GM12878 (cell line): Measurements from ENCODE around the gene WASF2. TPM values are rescaled to one million over a fixed set of nuclear protein-coding genes. Genes with fewer than 3 reads are reported as not detected.

Experiments used
- BMI1 ChIP-seq: fragments of 450-650 bp; IDR thresholded peaks from 2 replicates; pipeline ENCODE4 v1.6.1; 2016; ENCODE audit warnings: mild to moderate bottlenecking, moderate library complexity, borderline replicate concordance
- CREB1 ChIP-seq: IDR thresholded peaks from 2 replicates; pipeline ENCODE4 v1.6.1; 2012; ENCODE audit warnings: low read depth, mild to moderate bottlenecking, inconsistent platforms
- EP300 ChIP-seq, 2 experiments: fragments of 150-350 bp in 1 of 2; IDR thresholded peaks; 2 replicates each; pipeline ENCODE4 v1.6.1; 2011 to 2012; ENCODE audit warnings: low read depth in 2 of 2, low read length in 2 of 2, borderline replicate concordance in 1 of 2, improper control_type of control experiment in 1 of 2, inconsistent platforms in 1 of 2; ENCODE audit not compliant: control insufficient read depth in 1 of 2
- HDGF ChIP-seq: fragments of 450-650 bp; IDR thresholded peaks from 2 replicates; pipeline ENCODE4 v1.6.1; 2016; ENCODE audit warnings: antibody characterized with exemption
- IKZF1 ChIP-seq: fragments of 450-650 bp; conservative IDR thresholded peaks from 2 replicates; pipeline ENCODE4 v1.6.1; 2017; ENCODE audit warnings: antibody characterized with exemption, mild to moderate bottlenecking
- KAT2A ChIP-seq: conservative IDR thresholded peaks from 2 replicates; pipeline ENCODE4 v1.6.1; 2011; ENCODE audit warnings: low read depth, low read length; ENCODE audit not compliant: control insufficient read depth
- KDM1A ChIP-seq: fragments of 200-600 bp; sonication (generic); IDR thresholded peaks from 2 replicates; pipeline ENCODE4 v1.6.1; 2016; ENCODE audit warnings: borderline replicate concordance
- MTA2 ChIP-seq: fragments of 450-650 bp; IDR thresholded peaks from 2 replicates; pipeline ENCODE4 v1.6.1; 2016; ENCODE audit warnings: low read depth, mild to moderate bottlenecking, moderate library complexity
- MYB ChIP-seq: fragments of 150-350 bp; IDR thresholded peaks from 2 replicates; pipeline ENCODE4 v1.6.1; 2014; ENCODE audit warnings: mild to moderate bottlenecking, low read depth, low read length, borderline replicate concordance
- MYC ChIP-seq: IDR thresholded peaks from 2 replicates; pipeline ENCODE4 v1.6.1; 2011; ENCODE audit warnings: mild to moderate bottlenecking, low read length, moderate library complexity, inconsistent platforms; ENCODE audit not compliant: insufficient read depth, insufficient replicate concordance, insufficient read length, severe bottlenecking
- PML ChIP-seq: IDR thresholded peaks from 2 replicates; pipeline ENCODE4 v1.6.1; 2012; ENCODE audit warnings: low read length, inconsistent platforms
- POLR2A ChIP-seq: IDR thresholded peaks from 2 replicates; pipeline ENCODE4 v1.6.1; 2011; ENCODE audit warnings: low read depth, mild to moderate bottlenecking, low read length
- RUNX3 ChIP-seq: IDR thresholded peaks from 2 replicates; pipeline ENCODE4 v1.6.1; 2012; ENCODE audit warnings: low read length, inconsistent platforms
- SMAD1 ChIP-seq: fragments of 450-650 bp; IDR thresholded peaks from 2 replicates; pipeline ENCODE4 v1.6.1; 2018; ENCODE audit warnings: mild to moderate bottlenecking, low read depth; ENCODE audit not compliant: partially characterized antibody
- SPI1 ChIP-seq: IDR thresholded peaks from 2 replicates; pipeline ENCODE4 v1.6.1; 2011; ENCODE audit warnings: low read depth, mild to moderate bottlenecking, low read length, moderate library complexity, borderline replicate concordance; ENCODE audit not compliant: insufficient read depth
- SUZ12 ChIP-seq: fragments of 200-600 bp; sonication (generic); IDR thresholded peaks from one replicate; pipeline ENCODE4 v1.6.1; 2018; ENCODE audit warnings: antibody characterized with exemption, mild to moderate bottlenecking; ENCODE audit not compliant: unreplicated experiment
- TARDBP ChIP-seq: IDR thresholded peaks from 2 replicates; pipeline ENCODE4 v1.6.1; 2016; ENCODE audit warnings: borderline replicate concordance
- YBX1 ChIP-seq: fragments of 450-650 bp; IDR thresholded peaks from 2 replicates; pipeline ENCODE4 v1.6.1; 2016; ENCODE audit warnings: antibody characterized with exemption
- ZNF207 ChIP-seq: fragments of 450-650 bp; IDR thresholded peaks from 2 replicates; pipeline ENCODE4 v1.6.1; 2014; ENCODE audit warnings: antibody characterized with exemption, mild to moderate bottlenecking, borderline replicate concordance
- ZNF592 ChIP-seq: fragments of 450-650 bp; IDR thresholded peaks from 2 replicates; pipeline ENCODE4 v1.6.1; 2017; ENCODE audit warnings: mild to moderate bottlenecking, moderate library complexity
- polyA plus RNA-seq, 11 experiments: library from polyadenylated mRNA; depleted of rRNA in 4 of 11; unstranded in 6 of 11; stranded (reverse) in 5 of 11; fragments of >200 nt; fragmentation: Nextera tagmentation in 4 of 11; fragmentation: Illumina TruSeq in 1 of 11; extraction: Ambion mirVana in 4 of 11; extraction: Trizol in 1 of 11; gene quantifications; 1 replicate in 1 of 11; 2 replicates in 10 of 11; pipeline versions ENCODE4 v1.2.1 to v1.2.3, GENCODE V29; 2011 to 2016; ENCODE audit warnings: inconsistent platforms in 2 of 11, missing spikeins in 2 of 11, low read depth in 1 of 11
- total RNA-seq, 4 experiments: library from RNA; depleted of rRNA in 3 of 4; stranded (reverse); fragments of >200 nt in 3 of 4; fragmentation: Illumina TruSeq in 1 of 4; extraction: Trizol in 1 of 4; gene quantifications; 2 replicates each; pipeline versions ENCODE4 v1.2.1 to v1.2.3, GENCODE V29; 2013 to 2021
- TF ChIP-seq, protein P1 (sequence below): fragments of 450-650 bp; IDR thresholded peaks from 2 replicates; pipeline ENCODE4 v1.6.1; 2016; ENCODE audit warnings: mild to moderate bottlenecking
- TF ChIP-seq, protein P2 (sequence below): fragments of 450-650 bp; formaldehyde crosslinking; IDR thresholded peaks from 2 replicates; pipeline ENCODE4 v1.4.0; 2022; ENCODE audit warnings: mild to moderate bottlenecking, moderate library complexity

WASF2 gene
- total and polyA plus RNA-seq, 10 of the 15 experiments (the other 5 are each of a cell fraction or from before 2014, with no cell fraction given) = 7.0 to 111 (median 37.1) TPM

DNA sequence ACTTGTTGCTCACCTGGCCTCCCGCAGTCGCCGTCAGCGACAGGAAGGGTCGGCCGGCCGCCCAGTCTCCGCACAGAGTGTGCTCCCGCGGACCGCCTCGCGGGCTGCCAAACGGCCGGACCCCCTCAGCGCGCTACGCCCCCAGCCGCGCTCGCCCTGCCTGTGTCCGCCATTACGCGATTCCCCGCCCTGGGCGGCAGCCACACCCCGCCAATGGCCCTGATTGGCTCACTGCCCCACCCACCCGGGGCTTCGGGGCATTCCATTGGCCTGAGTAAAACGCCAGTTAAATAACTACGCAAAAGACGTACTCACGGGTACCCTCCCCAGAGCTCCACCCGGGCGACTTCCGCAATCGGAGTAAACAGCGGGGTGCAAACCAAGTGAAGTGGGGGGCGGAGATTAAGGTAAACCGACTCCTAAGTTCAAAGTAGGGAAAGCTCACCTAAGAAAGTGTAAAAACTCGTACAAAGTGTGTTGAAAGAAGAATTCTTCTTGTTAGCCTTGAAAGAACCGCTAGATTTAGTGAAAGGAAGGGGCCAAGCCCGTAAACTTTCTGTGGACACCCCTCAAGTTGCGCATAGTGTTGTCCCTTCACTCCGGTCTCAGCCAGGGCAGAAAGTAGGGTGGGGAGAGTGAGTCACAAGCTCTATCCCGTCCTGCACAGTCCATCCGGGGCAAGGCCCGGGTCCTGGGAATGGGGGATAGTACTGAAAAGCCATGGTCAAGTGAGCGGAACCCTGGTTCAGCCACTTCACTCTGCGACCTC is at the start of gene WASF2 (continued):
- TF ChIP-seq SPI1 = peak; percentile 47; the same call in 1 of the 2 replicates
- no peak for TF ChIP-seq HDGF
- peak; percentile 57; the same call in 1 of the 2 replicates for TF ChIP-seq ZNF207
- TF ChIP-seq MYC = no peak
- TF ChIP-seq KAT2A = no peak
- TF ChIP-seq SUZ12 = no peak
- TF ChIP-seq MTA2 = peak; percentile 35; the same call in 1 of the 2 replicates
- TF ChIP-seq, protein P1, sequence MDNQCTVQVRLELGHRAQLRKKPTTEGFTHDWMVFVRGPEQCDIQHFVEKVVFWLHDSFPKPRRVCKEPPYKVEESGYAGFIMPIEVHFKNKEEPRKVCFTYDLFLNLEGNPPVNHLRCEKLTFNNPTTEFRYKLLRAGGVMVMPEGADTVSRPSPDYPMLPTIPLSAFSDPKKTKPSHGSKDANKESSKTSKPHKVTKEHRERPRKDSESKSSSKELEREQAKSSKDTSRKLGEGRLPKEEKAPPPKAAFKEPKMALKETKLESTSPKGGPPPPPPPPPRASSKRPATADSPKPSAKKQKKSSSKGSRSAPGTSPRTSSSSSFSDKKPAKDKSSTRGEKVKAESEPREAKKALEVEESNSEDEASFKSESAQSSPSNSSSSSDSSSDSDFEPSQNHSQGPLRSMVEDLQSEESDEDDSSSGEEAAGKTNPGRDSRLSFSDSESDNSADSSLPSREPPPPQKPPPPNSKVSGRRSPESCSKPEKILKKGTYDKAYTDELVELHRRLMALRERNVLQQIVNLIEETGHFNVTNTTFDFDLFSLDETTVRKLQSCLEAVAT = peak; percentile 70
- peak in 1 of 2 experiments; percentile 35; a peak in 1 of 4 replicates for TF ChIP-seq EP300 (IDR thresholded peaks at IDR 0.05; ENCODE audit: borderline replicate concordance in 1 of 2, control insufficient read depth in 1 of 2, low read depth in 2 of 2, low read length in 2 of 2)
- TF ChIP-seq IKZF1 = peak; percentile 35
- no peak for TF ChIP-seq ZNF592
- TF ChIP-seq, protein P2, sequence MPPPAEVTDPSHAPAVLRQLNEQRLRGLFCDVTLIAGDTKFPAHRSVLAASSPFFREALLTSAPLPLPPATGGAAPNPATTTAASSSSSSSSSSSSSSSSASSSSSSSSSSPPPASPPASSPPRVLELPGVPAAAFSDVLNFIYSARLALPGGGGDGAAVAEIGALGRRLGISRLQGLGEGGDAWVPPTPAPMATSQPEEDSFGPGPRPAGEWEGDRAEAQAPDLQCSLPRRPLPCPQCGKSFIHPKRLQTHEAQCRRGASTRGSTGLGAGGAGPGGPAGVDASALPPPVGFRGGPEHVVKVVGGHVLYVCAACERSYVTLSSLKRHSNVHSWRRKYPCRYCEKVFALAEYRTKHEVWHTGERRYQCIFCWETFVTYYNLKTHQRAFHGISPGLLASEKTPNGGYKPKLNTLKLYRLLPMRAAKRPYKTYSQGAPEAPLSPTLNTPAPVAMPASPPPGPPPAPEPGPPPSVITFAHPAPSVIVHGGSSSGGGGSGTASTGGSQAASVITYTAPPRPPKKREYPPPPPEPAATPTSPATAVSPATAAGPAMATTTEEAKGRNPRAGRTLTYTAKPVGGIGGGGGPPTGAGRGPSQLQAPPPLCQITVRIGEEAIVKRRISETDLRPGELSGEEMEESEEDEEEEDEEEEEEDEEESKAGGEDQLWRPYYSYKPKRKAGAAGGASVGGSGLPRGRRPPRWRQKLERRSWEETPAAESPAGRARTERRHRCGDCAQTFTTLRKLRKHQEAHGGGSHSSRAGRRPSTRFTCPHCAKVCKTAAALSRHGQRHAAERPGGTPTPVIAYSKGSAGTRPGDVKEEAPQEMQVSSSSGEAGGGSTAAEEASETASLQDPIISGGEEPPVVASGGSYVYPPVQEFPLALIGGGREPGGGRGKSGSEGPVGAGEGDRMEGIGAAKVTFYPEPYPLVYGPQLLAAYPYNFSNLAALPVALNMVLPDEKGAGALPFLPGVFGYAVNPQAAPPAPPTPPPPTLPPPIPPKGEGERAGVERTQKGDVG (CRISPR knock-in tag) = no peak
- no peak for TF ChIP-seq KDM1A
- peak; percentile 75 for TF ChIP-seq SMAD1
- no peak for TF ChIP-seq YBX1
- no peak for TF ChIP-seq BMI1
- peak; percentile 80 for TF ChIP-seq CREB1
- TF ChIP-seq PML = peak; percentile 56; the same call in 1 of the 2 replicates
- 0 out of 2 replicates have a peak, but pooled peaks have one; percentile 22 for TF ChIP-seq TARDBP
- TF ChIP-seq POLR2A = peak; percentile 91
- TF ChIP-seq MYB = no peak
- peak; percentile 39; the same call in 1 of the 2 replicates for TF ChIP-seq RUNX3
